GM23338 (cell line): Measurements from ENCODE around the gene BEST1. TPM values are rescaled to one million over a fixed set of nuclear protein-coding genes. Genes with fewer than 3 reads are reported as not detected.

Experiments used
- ATAC-seq: fragments of 200-7000 bp; cut with Tn5 transposase; 3 replicates; pipeline ENCODE4 v1.9.1; 2020
- DNase-seq: peaks from one replicate; pipeline ENCODE4 v3.0.0-alpha.2; 2015; ENCODE audit warnings: low spot score
- H2AFZ ChIP-seq: fragments of 200-600 bp; sonication (generic); 2 replicates; pipeline ENCODE4 v1.8.0; 2016; ENCODE audit warnings: antibody characterized with exemption, mild to moderate bottlenecking, moderate library complexity
- H3F3A ChIP-seq: fragments of 200-600 bp; sonication (generic); replicated peaks from 2 replicates; pipeline ENCODE4 v1.8.0; 2017; ENCODE audit warnings: antibody characterized with exemption, mixed run types, low read depth
- H3K27ac ChIP-seq: fragments of 200-600 bp; sonication (generic); 2 replicates; pipeline ENCODE4 v1.6.1; 2016; ENCODE audit warnings: low read depth
- H3K27me3 ChIP-seq: fragments of 200-600 bp; sonication (generic); 2 replicates; pipeline ENCODE4 v1.8.0; 2016; ENCODE audit warnings: mild to moderate bottlenecking, mixed run types, moderate library complexity; ENCODE audit not compliant: insufficient read depth
- H3K36me3 ChIP-seq: fragments of 200-600 bp; sonication (generic); 2 replicates; pipeline ENCODE4 v1.8.0; 2016; ENCODE audit warnings: mild to moderate bottlenecking; ENCODE audit not compliant: insufficient read depth
- H3K4me1 ChIP-seq: fragments of 200-600 bp; sonication (generic); 2 replicates; pipeline ENCODE4 v1.8.0; 2016; ENCODE audit warnings: mild to moderate bottlenecking, moderate library complexity; ENCODE audit not compliant: insufficient read depth
- H3K4me2 ChIP-seq: fragments of 200-600 bp; sonication (generic); 2 replicates; pipeline ENCODE4 v1.7.1; 2017; ENCODE audit warnings: mixed run types
- H3K4me3 ChIP-seq: fragments of 200-600 bp; sonication (generic); 2 replicates; pipeline ENCODE4 v1.6.1; 2016; ENCODE audit warnings: mixed run types
- H3K79me2 ChIP-seq: fragments of 200-600 bp; sonication (generic); replicated peaks from 2 replicates; pipeline ENCODE4 v1.8.0; 2017; ENCODE audit warnings: mild to moderate bottlenecking; ENCODE audit not compliant: insufficient read depth
- H3K9me2 ChIP-seq: fragments of 200-600 bp; sonication (generic); 2 replicates; pipeline ENCODE4 v1.8.0; 2017; ENCODE audit not compliant: insufficient read depth
- H4K20me1 ChIP-seq: fragments of 200-600 bp; sonication (generic); replicated peaks from 2 replicates; pipeline ENCODE4 v1.8.0; 2017; ENCODE audit warnings: mild to moderate bottlenecking; ENCODE audit not compliant: insufficient read depth
- H3K27ac Mint-ChIP-seq: 2 replicates; pipeline ENCODE4 v1.8.0; 2020; ENCODE audit warnings: inconsistent platforms, mild to moderate bottlenecking, moderate library complexity, mixed read lengths
- H3K27me3 Mint-ChIP-seq: 3 replicates; pipeline ENCODE4 v1.8.0; 2022; ENCODE audit warnings: low read depth, mild to moderate bottlenecking, moderate library complexity, mixed read lengths, inconsistent platforms; ENCODE audit not compliant: insufficient read depth, poor library complexity
- H3K36me3 Mint-ChIP-seq: 3 replicates; pipeline ENCODE4 v1.8.0; 2021; ENCODE audit warnings: low read depth, mild to moderate bottlenecking, inconsistent platforms, moderate library complexity, mixed read lengths
- H3K4me1 Mint-ChIP-seq: 3 replicates; pipeline ENCODE4 v1.8.0; 2020; ENCODE audit warnings: mild to moderate bottlenecking, inconsistent platforms, mixed read lengths
- H3K4me3 Mint-ChIP-seq: 3 replicates; pipeline ENCODE4 v1.8.0; 2021; ENCODE audit warnings: moderate library complexity, mild to moderate bottlenecking, inconsistent platforms, mixed read lengths
- H3K9me3 Mint-ChIP-seq: 3 replicates; pipeline ENCODE4 v1.8.0; 2020; ENCODE audit warnings: moderate library complexity, mild to moderate bottlenecking, inconsistent platforms, mixed read lengths
- CREB1 ChIP-seq: fragments of 250-450 bp; sonication (Bioruptor Pico); IDR thresholded peaks from 2 replicates; pipeline ENCODE4 v1.5.0; 2020; ENCODE audit warnings: low read depth, mild to moderate bottlenecking, moderate library complexity
- CTCF ChIP-seq, 2 experiments: fragments of 200-600 bp in 1 of 2; sonication (generic) in 1 of 2; conservative IDR thresholded peaks; 2 replicates each; pipeline versions ENCODE4 v1.5.1 to v1.6.1; 2016 to 2017; ENCODE audit warnings: antibody characterized with exemption in 2 of 2, low read depth in 2 of 2, mild to moderate bottlenecking in 2 of 2, moderate library complexity in 1 of 2
- ETS1 ChIP-seq: IDR thresholded peaks from 2 replicates; pipeline ENCODE4 v1.6.1; 2016; ENCODE audit warnings: antibody characterized with exemption
- EZH2phosphoT487 ChIP-seq: fragments of 200-600 bp; sonication (generic); IDR thresholded peaks from one replicate; pipeline ENCODE4 v1.8.1; 2018; ENCODE audit warnings: antibody characterized with exemption; ENCODE audit not compliant: unreplicated experiment
- POLR2AphosphoS5 ChIP-seq: IDR thresholded peaks from 2 replicates; pipeline ENCODE4 v1.6.1; 2016; ENCODE audit warnings: antibody characterized with exemption, low read depth
- ZNF114 ChIP-seq: fragments of 250-450 bp; sonication (Bioruptor Pico); IDR thresholded peaks from 2 replicates; pipeline ENCODE4 v1.5.0; 2020; ENCODE audit warnings: mild to moderate bottlenecking, moderate library complexity
- ZNF462 ChIP-seq: fragments of 250-450 bp; sonication (Bioruptor Pico); IDR thresholded peaks from 2 replicates; pipeline ENCODE4 v1.5.0; 2020; ENCODE audit warnings: mild to moderate bottlenecking, moderate library complexity
- polyA plus RNA-seq: library from polyadenylated mRNA; unstranded; fragments of >200 nt; fragmentation: Nextera tagmentation; extraction: Ambion mirVana; gene quantifications from 2 replicates; pipeline ENCODE4 v1.2.1, GENCODE V29; 2016
- total RNA-seq: library from RNA; depleted of rRNA; stranded (reverse); fragments of >200 nt; shearing (Covaris generic); gene quantifications from 2 replicates; pipeline ENCODE4 v1.2.3, GENCODE V29; 2014

BEST1 gene
- total and polyA plus RNA-seq, 2 experiments from 2014 or later: 0.35 to 0.44 TPM

GRCh38 chr11:61926235-61926634, 23.9 kb upstream of the BEST1 start:
- Mint-ChIP-seq H3K4me3 (no peak overlapping the region), H3K4me1 (peaks cover 40% of the 10 kb centered on the region), H3K27ac (no peak overlapping the region), H3K9me3 (no peaks in the 10 kb centered on the region), H3K27me3 (peaks cover 12% of the 10 kb centered on the region), H3K36me3 (no peaks in the 10 kb centered on the region)
- Histone ChIP-seq H3K4me1 (peaks cover 22% of the 10 kb centered on the region), H3K4me2 (no peak overlapping the region), H3K4me3 (no peak overlapping the region), H3K27ac (no peak overlapping the region), H2AFZ (no peak overlapping the region), H3K9me2 (no peaks in the 10 kb centered on the region), H3K27me3 (no peaks in the 10 kb centered on the region), H3F3A (peaks cover 8% of the 10 kb centered on the region; the same call in 1 of the 2 replicates), H3K79me2 (no peaks in the 10 kb centered on the region), H4K20me1 (no peaks in the 10 kb centered on the region), H3K36me3 (no peaks in the 10 kb centered on the region)
- TF ChIP-seq ETS1: no peak
- TF ChIP-seq CREB1 (CRISPR knock-in tag): no peak
- TF ChIP-seq ZNF114 (CRISPR knock-in tag): no peak
- no peak for TF ChIP-seq POLR2AphosphoS5
- TF ChIP-seq ZNF462 (CRISPR knock-in tag): no peak
- no peak for TF ChIP-seq EZH2phosphoT487
- TF ChIP-seq CTCF (conservative IDR thresholded peaks at IDR 0.05; ENCODE audit: low read depth in 2 of 2): no peak
- ATAC-seq: no peak
- no peak for DNase-seq
